Small intestine (tissue), 7 donors: ENCODE data around the gene E4F1. TPM values are rescaled to one million over a fixed set of nuclear protein-coding genes. Genes with fewer than 3 reads are reported as not detected.

Experiments
- DNase-seq, 2 donors: peaks; one replicate each; pipeline versions ENCODE4 v3.0.0 to v3.0.0-alpha.2; 2013
- FAIRE-seq: peaks from 2 replicates; lab custom pipeline; 2012; peaks lifted over from hg19 to GRCh38; lab: Jason Lieb, UNC
- H3K27ac ChIP-seq, 3 donors: one replicate each; pipeline ENCODE4 v1.5.1; 2013; ENCODE audit warnings: low read length in 2 of 3, mild to moderate bottlenecking in 2 of 3, control low read depth in 1 of 3, inconsistent platforms in 1 of 3, low read depth in 1 of 3, moderate library complexity in 1 of 3
- H3K27me3 ChIP-seq, 3 donors: one replicate each; pipeline ENCODE4 v1.6.1; 2013; ENCODE audit warnings: low read length in 3 of 3, inconsistent platforms in 1 of 3; ENCODE audit not compliant: control insufficient read depth in 3 of 3, insufficient read depth in 3 of 3
- H3K36me3 ChIP-seq, 3 donors: one replicate each; pipeline ENCODE4 v1.6.1; 2013; ENCODE audit warnings: low read length in 3 of 3, inconsistent platforms in 1 of 3, low read depth in 1 of 3, mild to moderate bottlenecking in 1 of 3, moderate library complexity in 1 of 3; ENCODE audit not compliant: control insufficient read depth in 3 of 3, insufficient read depth in 2 of 3
- H3K4me1 ChIP-seq, 3 donors: one replicate each; pipeline ENCODE4 v1.6.1; 2013; ENCODE audit warnings: low read length in 2 of 3, inconsistent platforms in 1 of 3, low read depth in 1 of 3, mild to moderate bottlenecking in 1 of 3, moderate library complexity in 1 of 3; ENCODE audit not compliant: control insufficient read depth in 3 of 3, insufficient read depth in 2 of 3
- H3K4me3 ChIP-seq, 3 donors: one replicate each; pipeline ENCODE4 v1.5.1; 2013; ENCODE audit warnings: low read length in 3 of 3, control low read depth in 1 of 3, inconsistent platforms in 1 of 3, low read depth in 1 of 3, mild to moderate bottlenecking in 1 of 3, moderate library complexity in 1 of 3
- H3K9me3 ChIP-seq, 2 donors: one replicate each; pipeline ENCODE4 v1.6.1; 2013; ENCODE audit warnings: low read depth in 1 of 2, low read length in 1 of 2; ENCODE audit not compliant: control insufficient read depth in 2 of 2, insufficient read depth in 1 of 2
- WGBS, 3 donors: extraction: QIAGEN DNeasy Blood & Tissue Kit; methylation state at CpG; one replicate each; pipeline ENCODE4 v1.1.7; 2013; 5-methylcytosine and 5-hydroxymethylcytosine counted together
- polyA plus RNA-seq, 4 donors: library from polyadenylated mRNA; stranded (reverse) in 3 of 4; unstranded in 1 of 4; fragments of 200-250 nt in 3 of 4; fragments of 120-200 nt in 1 of 4; gene quantifications; one replicate each; pipeline versions ENCODE4 v1.2.1 to v1.2.3, GENCODE V29; 2013
- donor health status: healthy with polysubstance abuse.
- donor health status: control.
- donor health status: control.
- donor health status: Bipolar disorder and iron deficiency.
- donor health status: healthy.

The E4F1 gene
- polyA plus RNA-seq, 4 donors: 16.5 to 37.1 (median 22.8) TPM

- H3K9me3 ChIP-seq: no peaks in the 10 kb centered on the region
- H3K4me3 ChIP-seq: no peak overlapping the region
- FAIRE-seq (no peak), DNase-seq (no peak)
- no peaks in the 10 kb centered on the region for H3K4me1 ChIP-seq
- H3K36me3 ChIP-seq: peaks cover 0 to 2% (median 0%) of the 10 kb centered on the region in 3 donors
- H3K27me3 ChIP-seq: peaks cover 0 to 11% (median 0%) of the 10 kb centered on the region in 3 donors
- WGBS, 3 donors: 64 to 80% (median 72%) methylated on average over 21 to 26 of the region's 26 CpGs
- no peak overlapping the region for H3K27ac ChIP-seq
These were observed 59.6 kb downstream of the E4F1 start for GRCh38 chr16:2282866-2283555.

DNA sequence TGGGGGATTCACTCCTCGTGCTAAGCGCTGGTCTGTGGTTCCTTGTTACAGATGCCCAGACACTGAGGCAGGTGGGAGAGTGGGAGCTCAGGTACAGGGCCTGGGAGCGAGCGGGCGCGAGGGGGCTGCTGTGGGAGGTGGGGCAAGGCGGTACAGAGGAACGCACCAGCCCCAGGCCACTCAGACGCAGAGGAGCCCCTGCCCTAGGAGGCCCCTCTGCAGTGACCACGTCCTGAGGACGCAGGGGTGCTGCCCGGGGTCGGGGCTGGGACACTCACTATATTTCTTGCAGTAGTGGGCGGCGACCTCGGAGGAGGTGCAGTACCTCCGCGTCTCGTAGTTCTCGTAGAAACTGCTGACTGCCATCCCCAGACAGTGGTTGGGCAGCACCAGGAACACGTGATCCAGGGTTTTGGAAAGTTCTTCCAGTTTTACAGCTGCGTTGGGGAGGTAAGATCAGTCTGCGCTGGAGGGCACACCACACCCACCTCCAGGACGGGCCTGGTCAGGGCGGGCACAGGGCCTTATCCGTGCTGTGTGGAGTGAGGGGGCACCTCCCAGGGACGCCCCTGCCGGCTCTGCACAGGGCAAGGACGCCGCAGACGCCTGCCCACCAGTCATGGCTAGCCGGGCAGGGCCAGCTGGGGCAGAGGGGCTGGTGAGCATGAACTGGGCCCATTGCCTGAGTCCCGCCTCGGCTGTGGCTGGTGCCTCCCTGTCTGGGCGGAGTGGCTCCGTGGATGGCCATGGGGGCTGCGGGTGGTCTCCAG lies 60.8 kb downstream of the E4F1 start:
- H3K27me3 ChIP-seq: peaks cover 0 to 4% (median 0%) of the 10 kb centered on the region in 3 donors
- H3K9me3 ChIP-seq: no peaks in the 10 kb centered on the region
- no peak overlapping the region for H3K4me3 ChIP-seq
- H3K4me1 ChIP-seq: no peaks in the 10 kb centered on the region
- FAIRE-seq: no peak
- no peak overlapping the region for H3K27ac ChIP-seq
- peaks cover 0 to 2% (median 2%) of the 10 kb centered on the region in 3 donors for H3K36me3 ChIP-seq
- DNase-seq: no peak
- WGBS, 3 donors: 78 to 86% (median 84%) methylated on average over 37 of the region's 37 CpGs

DNA sequence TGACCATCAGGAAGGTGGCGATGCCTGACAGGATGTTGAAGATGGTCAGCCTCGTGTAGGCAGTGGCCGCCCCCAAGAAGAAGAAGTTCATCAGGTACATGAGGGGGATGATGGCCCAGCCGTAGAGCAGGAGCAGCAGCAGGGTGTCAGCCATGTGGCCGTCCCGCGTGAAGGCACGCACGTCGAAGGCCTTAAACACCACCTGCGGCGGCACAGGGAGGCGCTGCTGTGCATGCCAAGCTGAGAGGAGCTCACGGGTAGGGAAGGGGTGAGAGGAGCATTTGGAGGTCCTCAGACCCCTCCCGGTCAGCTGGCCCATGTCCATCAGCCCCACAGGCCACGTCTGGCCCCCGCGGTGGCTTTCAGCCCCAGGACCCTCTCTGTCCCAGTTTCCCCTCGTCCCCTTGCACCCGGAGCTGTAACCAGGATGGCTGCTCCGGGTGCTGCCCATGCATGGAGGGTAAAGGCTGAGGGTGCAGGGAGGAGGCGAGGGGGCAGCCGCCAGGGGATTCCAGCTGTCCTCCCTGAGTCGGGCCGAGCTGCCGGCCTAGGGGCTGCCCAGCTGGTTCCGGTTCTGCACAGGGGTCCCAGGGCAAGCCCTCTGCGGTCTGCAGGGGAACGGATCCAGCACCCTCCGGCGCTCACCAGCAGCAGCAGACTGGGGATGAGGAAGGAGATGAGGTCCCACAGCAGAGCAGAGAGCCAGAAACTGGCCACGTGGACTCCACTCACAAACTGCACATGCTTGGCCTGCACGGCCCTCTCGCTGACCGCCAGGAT lies 61.6 kb downstream of the E4F1 start:
- no peak for DNase-seq
- FAIRE-seq: no peak
- Histone ChIP-seq H3K4me3 (no peak overlapping the region), H3K36me3 (peaks cover 0 to 2% (median 2%) of the 10 kb centered on the region in 3 donors), H3K4me1 (no peaks in the 10 kb centered on the region), H3K9me3 (no peaks in the 10 kb centered on the region), H3K27me3 (peaks cover 0 to 4% (median 0%) of the 10 kb centered on the region in 3 donors), H3K27ac (no peak overlapping the region)
- 81 to 86% (median 85%) methylated on average over 35 of the region's 35 CpGs for WGBS, 3 donors

Other genes with a start within 250 kb of the E4F1 start
- gene NOXO1, start 242.1 kb upstream of the E4F1 start, polyA plus RNA-seq: 10 to 100 TPM in 2 of 4 donors, 1 to 10 TPM in 2; 3.1 to 30.5 (median 10.8) TPM
- 100 to 1,000 TPM in 2 of 4 donors, 10 to 100 TPM in 2; 50.4 to 261 (median 94.7) TPM for gene GFER, start 239.4 kb upstream of the E4F1 start, polyA plus RNA-seq
- gene SYNGR3, start 233.6 kb upstream of the E4F1 start, polyA plus RNA-seq: 1 to 10 TPM in 2 of 4 donors, under 1 TPM in 2; 0.45 to 5.4 (median 0.92) TPM
- gene ZNF598, start 213.8 kb upstream of the E4F1 start, polyA plus RNA-seq: 10 to 100 TPM; 26.7 to 51.9 (median 29.7) TPM
- 1 to 10 TPM in 1 of 4 donors, under 1 TPM in 2, not detected in 1; 0.48 to 9.0 (median 0.81) TPM for gene NPW, start 203.8 kb upstream of the E4F1 start, polyA plus RNA-seq
- gene NHERF2, start 196.7 kb upstream of the E4F1 start, polyA plus RNA-seq: 10 to 100 TPM; 15.7 to 76.1 (median 42.9) TPM
- gene NTHL1, start 175.8 kb upstream of the E4F1 start, polyA plus RNA-seq: 10 to 100 TPM; 13.0 to 27.6 (median 18.5) TPM
- 10 to 100 TPM; 35.1 to 75.9 (median 60.1) TPM for gene TSC2, start 175.6 kb upstream of the E4F1 start, polyA plus RNA-seq
- gene PKD1, start 87.7 kb upstream of the E4F1 start, polyA plus RNA-seq: 10 to 100 TPM; 10.5 to 42.2 (median 26.7) TPM
- gene RAB26, start 75.0 kb upstream of the E4F1 start, polyA plus RNA-seq: 10 to 100 TPM; 11.9 to 31.9 (median 23.7) TPM
- gene TRAF7, start 67.8 kb upstream of the E4F1 start, polyA plus RNA-seq: 10 to 100 TPM; 47.6 to 73.4 (median 64.1) TPM
- 1 to 10 TPM in 1 of 4 donors, under 1 TPM in 3; 0.27 to 1.1 (median 0.51) TPM for gene CASKIN1, start 27.0 kb upstream of the E4F1 start, polyA plus RNA-seq
- 10 to 100 TPM; 41.5 to 68.7 (median 62.7) TPM for gene MLST8, start 18.1 kb upstream of the E4F1 start, polyA plus RNA-seq
- gene BRICD5, start 12.7 kb upstream of the E4F1 start, polyA plus RNA-seq: 10 to 100 TPM in 1 of 4 donors, 1 to 10 TPM in 3; 1.6 to 84.1 (median 8.6) TPM
- 10 to 100 TPM; 11.1 to 16.2 (median 13.4) TPM for gene PGP, start 8.8 kb upstream of the E4F1 start, polyA plus RNA-seq
- gene DNASE1L2, start 12.9 kb downstream of the E4F1 start, polyA plus RNA-seq: 1 to 10 TPM in 2 of 4 donors, under 1 TPM in 2; 0.55 to 3.8 (median 1.4) TPM
- gene ECI1, start 28.0 kb downstream of the E4F1 start, polyA plus RNA-seq: 100 to 1,000 TPM in 3 of 4 donors, 10 to 100 TPM in 1; 86.1 to 246 (median 166) TPM
- 100 to 1,000 TPM in 3 of 4 donors, 10 to 100 TPM in 1; 91.7 to 166 (median 138) TPM for gene RNPS1, start 44.5 kb downstream of the E4F1 start, polyA plus RNA-seq
- gene ABCA3, start 117.1 kb downstream of the E4F1 start, polyA plus RNA-seq: 1 to 10 TPM; 1.1 to 4.7 (median 1.8) TPM
- gene CCNF, start 205.9 kb downstream of the E4F1 start, polyA plus RNA-seq: 10 to 100 TPM in 1 of 4 donors, 1 to 10 TPM in 2, under 1 TPM in 1; 0.89 to 12.4 (median 3.8) TPM
- gene TEDC2, start 236.5 kb downstream of the E4F1 start, polyA plus RNA-seq: 1 to 10 TPM in 3 of 4 donors, under 1 TPM in 1; 0.67 to 7.7 (median 3.0) TPM
- gene NTN3, start 247.7 kb downstream of the E4F1 start, polyA plus RNA-seq: under 1 TPM in 2 of 4 donors, not detected in 2; 0.04 to 0.74 TPM